Karpas-422 (cell line): Measurements from ENCODE around the gene HBQ1. TPM values are rescaled to one million over a fixed set of nuclear protein-coding genes. Genes with fewer than 3 reads are reported as not detected.
"Not testable (repeated sequence)": the region's sequence is repeated elsewhere in the genome, so short reads cannot be mapped to it uniquely, and the experiment has no call there.

Experiments used
- DNase-seq: peaks from one replicate; pipeline ENCODE4 v3.0.0-alpha.2; 2015
- H2AFZ ChIP-seq: fragments of 200-600 bp; sonication (generic); 2 replicates; pipeline ENCODE4 v1.6.1; 2014; ENCODE audit warnings: antibody characterized with exemption, low read length, mixed read lengths
- H3K27ac ChIP-seq: fragments of 200-600 bp; sonication (generic); 2 replicates; pipeline ENCODE4 v1.5.1; 2014; ENCODE audit warnings: mild to moderate bottlenecking, low read length, moderate library complexity
- H3K27me3 ChIP-seq: fragments of 200-600 bp; sonication (generic); 2 replicates; pipeline ENCODE4 v1.6.1; 2014; ENCODE audit warnings: low read length, mixed read lengths
- H3K36me3 ChIP-seq: fragments of 200-600 bp; sonication (generic); 2 replicates; pipeline ENCODE4 v1.6.1; 2014; ENCODE audit warnings: low read length, mixed read lengths; ENCODE audit not compliant: insufficient read depth
- H3K4me1 ChIP-seq: fragments of 200-600 bp; sonication (generic); 2 replicates; pipeline ENCODE4 v1.6.1; 2014; ENCODE audit warnings: mild to moderate bottlenecking, low read length, mixed read lengths
- H3K4me2 ChIP-seq: fragments of 200-600 bp; sonication (generic); 2 replicates; pipeline ENCODE4 v1.6.1; 2014; ENCODE audit warnings: low read length, low read depth, mild to moderate bottlenecking; ENCODE audit not compliant: poor library complexity, severe bottlenecking
- H3K4me3 ChIP-seq: fragments of 200-600 bp; sonication (generic); 2 replicates; pipeline ENCODE4 v1.5.1; 2014; ENCODE audit warnings: mild to moderate bottlenecking, antibody characterized with exemption, low read length, mixed read lengths
- H3K79me2 ChIP-seq: fragments of 200-600 bp; sonication (generic); 2 replicates; pipeline ENCODE4 v1.6.1; 2014; ENCODE audit warnings: mild to moderate bottlenecking, low read length, mixed read lengths
- H3K9ac ChIP-seq: fragments of 200-600 bp; sonication (generic); 2 replicates; pipeline ENCODE4 v1.6.0; 2014; ENCODE audit warnings: low read length
- H3K9me2 ChIP-seq: fragments of 200-600 bp; sonication (generic), shearing (Covaris generic); replicated peaks from 2 replicates; pipeline ENCODE4 v1.6.0; 2014; ENCODE audit warnings: mild to moderate bottlenecking, low read length, moderate library complexity; ENCODE audit not compliant: insufficient read depth
- H3K9me3 ChIP-seq: fragments of 300-700, 200-600 bp; sonication (generic); 2 replicates; pipeline ENCODE4 v1.6.1; 2014; ENCODE audit warnings: low read length, mixed read lengths
- H4K20me1 ChIP-seq: fragments of 200-600 bp; sonication (generic); 2 replicates; pipeline ENCODE4 v1.6.1; 2014; ENCODE audit warnings: mild to moderate bottlenecking, antibody characterized with exemption, low read length, low read depth; ENCODE audit not compliant: insufficient read depth
- total RNA-seq: library from RNA; depleted of rRNA; stranded (reverse); fragments of >200 nt; shearing (Covaris generic); gene quantifications from 2 replicates; pipeline ENCODE4 v1.2.3, GENCODE V29; 2014; ENCODE audit warnings: low replicate concordance

The HBQ1 gene
- total RNA-seq, 1 experiment from 2014 or later = not detected

DNA sequence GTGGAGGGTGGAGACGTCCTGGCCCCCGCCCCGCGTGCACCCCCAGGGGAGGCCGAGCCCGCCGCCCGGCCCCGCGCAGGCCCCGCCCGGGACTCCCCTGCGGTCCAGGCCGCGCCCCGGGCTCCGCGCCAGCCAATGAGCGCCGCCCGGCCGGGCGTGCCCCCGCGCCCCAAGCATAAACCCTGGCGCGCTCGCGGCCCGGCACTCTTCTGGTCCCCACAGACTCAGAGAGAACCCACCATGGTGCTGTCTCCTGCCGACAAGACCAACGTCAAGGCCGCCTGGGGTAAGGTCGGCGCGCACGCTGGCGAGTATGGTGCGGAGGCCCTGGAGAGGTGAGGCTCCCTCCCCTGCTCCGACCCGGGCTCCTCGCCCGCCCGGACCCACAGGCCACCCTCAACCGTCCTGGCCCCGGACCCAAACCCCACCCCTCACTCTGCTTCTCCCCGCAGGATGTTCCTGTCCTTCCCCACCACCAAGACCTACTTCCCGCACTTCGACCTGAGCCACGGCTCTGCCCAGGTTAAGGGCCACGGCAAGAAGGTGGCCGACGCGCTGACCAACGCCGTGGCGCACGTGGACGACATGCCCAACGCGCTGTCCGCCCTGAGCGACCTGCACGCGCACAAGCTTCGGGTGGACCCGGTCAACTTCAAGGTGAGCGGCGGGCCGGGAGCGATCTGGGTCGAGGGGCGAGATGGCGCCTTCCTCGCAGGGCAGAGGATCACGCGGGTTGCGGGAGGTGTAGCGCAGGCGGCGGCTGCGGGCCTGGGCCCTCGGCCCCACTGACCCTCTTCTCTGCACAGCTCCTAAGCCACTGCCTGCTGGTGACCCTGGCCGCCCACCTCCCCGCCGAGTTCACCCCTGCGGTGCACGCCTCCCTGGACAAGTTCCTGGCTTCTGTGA, 3.5 kb upstream of the HBQ1 start, which contains the start of gene HBA1:
HBA1 (plus strand) TSS at position 204 of the 906 bp plus-strand sequence; CDS start at position 241, 37 bp downstream.
- H3K4me3 ChIP-seq, H2AFZ ChIP-seq, H3K79me2 ChIP-seq, H3K4me2 ChIP-seq, H3K9ac ChIP-seq, H3K9me3 ChIP-seq, DNase-seq, H3K27ac ChIP-seq, H3K27me3 ChIP-seq, H3K9me2 ChIP-seq, H3K36me3 ChIP-seq, H3K4me1 ChIP-seq, H4K20me1 ChIP-seq: not testable (repeated sequence)

DNA sequence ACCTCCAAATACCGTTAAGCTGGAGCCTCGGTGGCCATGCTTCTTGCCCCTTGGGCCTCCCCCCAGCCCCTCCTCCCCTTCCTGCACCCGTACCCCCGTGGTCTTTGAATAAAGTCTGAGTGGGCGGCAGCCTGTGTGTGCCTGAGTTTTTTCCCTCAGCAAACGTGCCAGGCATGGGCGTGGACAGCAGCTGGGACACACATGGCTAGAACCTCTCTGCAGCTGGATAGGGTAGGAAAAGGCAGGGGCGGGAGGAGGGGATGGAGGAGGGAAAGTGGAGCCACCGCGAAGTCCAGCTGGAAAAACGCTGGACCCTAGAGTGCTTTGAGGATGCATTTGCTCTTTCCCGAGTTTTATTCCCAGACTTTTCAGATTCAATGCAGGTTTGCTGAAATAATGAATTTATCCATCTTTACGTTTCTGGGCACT, 2.9 kb upstream of the HBQ1 start:
- no peak for DNase-seq

GRCh38 chr16:177981-178667, 2.1 kb upstream of the HBQ1 start:
- Histone ChIP-seq H3K27ac (no peak overlapping the region), H4K20me1 (peaks cover 5% of the 10 kb centered on the region; the same call in 1 of the 2 replicates), H3K79me2 (no peaks in the 10 kb centered on the region), H3K9ac (no peak overlapping the region), H3K4me2 (no peak overlapping the region), H3K9me3 (no peaks in the 10 kb centered on the region), H3K36me3 (no peaks in the 10 kb centered on the region), H3K4me3 (no peak overlapping the region), H3K4me1 (peaks cover 2% of the 10 kb centered on the region; the same call in 1 of the 2 replicates), H3K27me3 (no peaks in the 10 kb centered on the region), H2AFZ (no peak overlapping the region), H3K9me2 (no peaks in the 10 kb centered on the region)
- no peak for DNase-seq

More for the DNA sequence above, 2.9 kb upstream of the HBQ1 start:
- no peak overlapping the region for H3K4me3 ChIP-seq
- H3K4me1 ChIP-seq = peaks cover 2% of the 10 kb centered on the region; the same call in 1 of the 2 replicates
- no peaks in the 10 kb centered on the region for H3K9me3 ChIP-seq
- no peaks in the 10 kb centered on the region for H3K79me2 ChIP-seq
- peaks cover 5% of the 10 kb centered on the region; the same call in 1 of the 2 replicates for H4K20me1 ChIP-seq
- no peak overlapping the region for H3K4me2 ChIP-seq
- no peaks in the 10 kb centered on the region for H3K27me3 ChIP-seq
- no peaks in the 10 kb centered on the region for H3K36me3 ChIP-seq
- H3K27ac ChIP-seq = no peak overlapping the region
- no peak overlapping the region for H2AFZ ChIP-seq
- no peaks in the 10 kb centered on the region for H3K9me2 ChIP-seq
- no peak overlapping the region for H3K9ac ChIP-seq

GRCh38 chr16:178668-179015, 1.6 kb upstream of the HBQ1 start:
- no peak for DNase-seq
- H3K27me3 ChIP-seq = no peaks in the 10 kb centered on the region
- no peak overlapping the region for H3K27ac ChIP-seq
- H3K4me2 ChIP-seq = no peak overlapping the region
- peaks cover 2% of the 10 kb centered on the region; the same call in 1 of the 2 replicates for H3K4me1 ChIP-seq
- no peak overlapping the region for H3K4me3 ChIP-seq
- no peak overlapping the region for H2AFZ ChIP-seq
- no peaks in the 10 kb centered on the region for H3K9me2 ChIP-seq
- H3K79me2 ChIP-seq = no peaks in the 10 kb centered on the region
- H3K9ac ChIP-seq = no peak overlapping the region
- H4K20me1 ChIP-seq = peaks cover 5% of the 10 kb centered on the region; the same call in 1 of the 2 replicates
- H3K36me3 ChIP-seq = no peaks in the 10 kb centered on the region
- no peaks in the 10 kb centered on the region for H3K9me3 ChIP-seq

DNA sequence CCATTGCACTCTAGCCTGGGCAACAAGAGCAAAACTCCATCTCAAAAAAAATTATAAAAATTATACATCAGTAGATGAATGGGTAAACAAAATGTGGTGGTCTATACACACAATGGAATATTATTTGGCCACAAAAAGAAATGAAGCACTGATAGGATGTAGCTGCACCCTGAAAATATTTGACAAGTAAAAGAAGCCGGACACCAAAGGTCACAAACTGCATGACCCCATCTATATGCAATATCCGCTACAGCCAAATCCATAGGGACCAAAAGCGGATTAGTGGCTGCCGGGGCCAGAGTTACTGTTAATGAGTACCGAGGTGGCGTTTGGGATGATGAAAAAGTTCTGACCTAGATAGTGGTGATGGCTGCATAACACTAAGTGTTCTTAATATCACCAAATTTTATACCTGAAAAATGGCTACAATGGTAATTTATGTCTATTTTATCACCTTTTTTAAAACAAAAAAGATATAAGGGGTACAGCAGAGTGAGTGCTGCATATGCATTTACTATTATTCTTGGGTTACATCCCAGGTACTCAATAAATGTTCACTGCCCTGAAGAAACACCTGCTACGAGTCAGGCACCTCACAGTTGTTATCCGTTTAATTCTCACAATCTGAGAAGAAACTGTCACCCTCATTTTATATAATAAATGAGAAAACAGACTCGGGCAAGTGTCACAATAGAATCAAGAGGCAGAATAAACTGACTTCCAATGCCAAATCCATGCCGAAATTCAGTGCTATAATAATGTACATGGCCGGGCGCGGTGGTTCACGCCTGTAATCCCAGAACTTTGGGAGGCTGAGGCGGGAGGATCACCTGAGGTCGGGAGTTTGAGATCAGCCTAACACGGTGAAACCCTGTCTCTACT, 807 bp upstream of the HBQ1 start:
- Histone ChIP-seq H3K9me2 (no peaks in the 10 kb centered on the region), H4K20me1 (peaks cover 5% of the 10 kb centered on the region; the same call in 1 of the 2 replicates), H3K36me3 (no peaks in the 10 kb centered on the region), H3K4me3 (no peak overlapping the region), H3K4me1 (peaks cover 2% of the 10 kb centered on the region; the same call in 1 of the 2 replicates), H3K4me2 (no peak overlapping the region), H3K9ac (no peak overlapping the region), H2AFZ (no peak overlapping the region), H3K9me3 (no peaks in the 10 kb centered on the region), H3K79me2 (no peaks in the 10 kb centered on the region), H3K27me3 (no peaks in the 10 kb centered on the region), H3K27ac (no peak overlapping the region)
- no peak for DNase-seq

DNA sequence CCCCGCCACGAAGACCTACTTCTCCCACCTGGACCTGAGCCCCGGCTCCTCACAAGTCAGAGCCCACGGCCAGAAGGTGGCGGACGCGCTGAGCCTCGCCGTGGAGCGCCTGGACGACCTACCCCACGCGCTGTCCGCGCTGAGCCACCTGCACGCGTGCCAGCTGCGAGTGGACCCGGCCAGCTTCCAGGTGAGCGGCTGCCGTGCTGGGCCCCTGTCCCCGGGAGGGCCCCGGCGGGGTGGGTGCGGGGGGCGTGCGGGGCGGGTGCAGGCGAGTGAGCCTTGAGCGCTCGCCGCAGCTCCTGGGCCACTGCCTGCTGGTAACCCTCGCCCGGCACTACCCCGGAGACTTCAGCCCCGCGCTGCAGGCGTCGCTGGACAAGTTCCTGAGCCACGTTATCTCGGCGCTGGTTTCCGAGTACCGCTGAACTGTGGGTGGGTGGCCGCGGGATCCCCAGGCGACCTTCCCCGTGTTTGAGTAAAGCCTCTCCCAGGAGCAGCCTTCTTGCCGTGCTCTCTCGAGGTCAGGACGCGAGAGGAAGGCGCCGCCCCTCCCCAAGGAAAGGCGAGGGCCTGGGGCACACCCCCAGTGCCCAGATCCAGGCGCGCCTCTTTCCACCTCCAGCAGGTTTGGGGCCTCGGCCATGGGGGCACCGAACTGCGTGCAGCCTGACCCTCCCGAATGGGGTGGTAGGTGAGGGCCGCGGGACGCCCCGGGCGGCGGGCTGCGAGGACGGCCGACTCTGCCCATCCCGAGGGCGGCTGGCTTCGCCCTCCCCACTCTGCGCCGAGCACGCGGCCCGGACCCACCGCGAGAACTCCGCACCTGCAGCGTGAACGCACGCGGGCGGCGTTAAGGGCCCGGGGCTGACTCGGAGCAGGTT, 664 bp downstream of the HBQ1 start:
- no peak overlapping the region for H2AFZ ChIP-seq
- no peaks in the 10 kb centered on the region for H3K9me2 ChIP-seq
- no peaks in the 10 kb centered on the region for H3K9me3 ChIP-seq
- no peak overlapping the region for H3K9ac ChIP-seq
- H3K27me3 ChIP-seq = no peaks in the 10 kb centered on the region
- H3K36me3 ChIP-seq = no peaks in the 10 kb centered on the region
- no peak overlapping the region for H3K4me2 ChIP-seq
- H3K27ac ChIP-seq = no peak overlapping the region
- H3K4me3 ChIP-seq = no peak overlapping the region
- H3K4me1 ChIP-seq = peaks cover 2% of the 10 kb centered on the region; the same call in 1 of the 2 replicates
- no peaks in the 10 kb centered on the region for H3K79me2 ChIP-seq
- peaks cover 5% of the 10 kb centered on the region; the same call in 1 of the 2 replicates for H4K20me1 ChIP-seq
- peak; percentile 93 for DNase-seq

- Histone ChIP-seq H3K4me2 (no peak overlapping the region), H3K27ac (no peak overlapping the region), H3K36me3 (no peaks in the 10 kb centered on the region), H2AFZ (no peak overlapping the region), H4K20me1 (peaks cover 5% of the 10 kb centered on the region; the same call in 1 of the 2 replicates), H3K9me3 (no peaks in the 10 kb centered on the region), H3K27me3 (no peaks in the 10 kb centered on the region), H3K4me1 (peaks cover 2% of the 10 kb centered on the region; the same call in 1 of the 2 replicates), H3K4me3 (no peak overlapping the region), H3K9me2 (no peaks in the 10 kb centered on the region), H3K9ac (no peak overlapping the region), H3K79me2 (no peaks in the 10 kb centered on the region)
- peak; percentile 53 for DNase-seq
Observed at GRCh38 chr16:181565-182021, 1.3 kb downstream of the HBQ1 start.
